Body of pancreas (tissue), 4 donors: ENCODE measurements around the gene ZNF394.

ENCODE experiments used
- POLR2A ChIP-seq, 3 donors: fragments of 450-650 bp; IDR thresholded peaks; one replicate each; pipeline ENCODE4 v1.6.1; 2016; ENCODE audit warnings: antibody characterized with exemption in 3 of 3, mild to moderate bottlenecking in 2 of 3
- TF ChIP-seq, protein P1 (sequence below), 7 experiments: fragments of 450-650 bp in 4 of 7; fragments of 200-600 bp in 3 of 7; sonication (generic) in 3 of 7; IDR thresholded peaks; one replicate each; pipeline ENCODE4 v1.5.1; 2016 to 2019; ENCODE audit warnings: antibody characterized with exemption in 7 of 7

DNA sequence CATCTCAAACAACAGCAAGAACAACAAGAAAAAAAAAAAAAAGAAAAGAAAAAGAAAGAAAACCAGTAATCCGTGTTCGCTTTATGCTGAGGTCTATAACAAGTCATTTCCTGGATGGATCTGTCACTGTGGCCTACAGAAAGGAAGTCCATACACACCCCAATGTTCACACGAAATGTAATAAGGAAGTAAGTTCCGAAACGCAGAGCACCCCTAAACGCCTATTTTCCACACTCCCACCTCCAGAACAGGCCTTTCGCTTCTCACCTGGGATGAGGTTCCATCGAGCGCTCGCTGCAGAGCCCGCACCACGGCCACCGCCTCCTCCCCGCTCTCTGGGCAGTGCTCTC, 735 bp downstream of the ZNF394 start:
- TF ChIP-seq, protein P1, sequence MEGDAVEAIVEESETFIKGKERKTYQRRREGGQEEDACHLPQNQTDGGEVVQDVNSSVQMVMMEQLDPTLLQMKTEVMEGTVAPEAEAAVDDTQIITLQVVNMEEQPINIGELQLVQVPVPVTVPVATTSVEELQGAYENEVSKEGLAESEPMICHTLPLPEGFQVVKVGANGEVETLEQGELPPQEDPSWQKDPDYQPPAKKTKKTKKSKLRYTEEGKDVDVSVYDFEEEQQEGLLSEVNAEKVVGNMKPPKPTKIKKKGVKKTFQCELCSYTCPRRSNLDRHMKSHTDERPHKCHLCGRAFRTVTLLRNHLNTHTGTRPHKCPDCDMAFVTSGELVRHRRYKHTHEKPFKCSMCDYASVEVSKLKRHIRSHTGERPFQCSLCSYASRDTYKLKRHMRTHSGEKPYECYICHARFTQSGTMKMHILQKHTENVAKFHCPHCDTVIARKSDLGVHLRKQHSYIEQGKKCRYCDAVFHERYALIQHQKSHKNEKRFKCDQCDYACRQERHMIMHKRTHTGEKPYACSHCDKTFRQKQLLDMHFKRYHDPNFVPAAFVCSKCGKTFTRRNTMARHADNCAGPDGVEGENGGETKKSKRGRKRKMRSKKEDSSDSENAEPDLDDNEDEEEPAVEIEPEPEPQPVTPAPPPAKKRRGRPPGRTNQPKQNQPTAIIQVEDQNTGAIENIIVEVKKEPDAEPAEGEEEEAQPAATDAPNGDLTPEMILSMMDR (IDR thresholded peaks at IDR 0.05): no peak
- no peak for TF ChIP-seq POLR2A (IDR thresholded peaks at IDR 0.05)
